HG02852 (cell line): ENCODE data around the gene KMT2A.
"Not testable (repeated sequence)": the region's sequence is repeated elsewhere in the genome, so short reads cannot be mapped to it uniquely, and the experiment has no call there.

Experiments used
- ATAC-seq: cut with Tn5 transposase; IDR thresholded peaks from one replicate; pipeline ENCODE4 v1.9.1; 2021; ENCODE audit warnings: mild to moderate bottlenecking, moderate library complexity; ENCODE audit not compliant: unreplicated experiment

KMT2A gene

DNA sequence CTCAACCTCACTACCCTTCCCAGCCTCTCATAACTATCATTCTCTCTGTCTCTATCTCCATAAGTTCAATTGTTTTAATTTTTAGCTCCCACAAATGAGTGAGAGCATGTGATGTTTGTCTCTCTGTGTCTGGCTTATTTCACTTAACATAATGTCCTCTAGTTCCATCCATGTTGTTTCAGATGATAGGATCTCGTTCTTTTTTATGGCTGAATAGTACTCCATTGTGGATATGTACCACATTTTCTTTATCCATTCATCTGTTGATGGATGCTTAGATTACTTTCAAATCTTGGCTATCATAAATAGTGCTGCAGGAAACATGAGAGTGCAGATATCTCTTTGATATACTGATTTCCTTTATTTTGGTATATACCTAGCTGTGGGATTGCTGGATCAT is 44.9 kb downstream of the KMT2A start:
- ATAC-seq, result not testable (repeated sequence)

DNA sequence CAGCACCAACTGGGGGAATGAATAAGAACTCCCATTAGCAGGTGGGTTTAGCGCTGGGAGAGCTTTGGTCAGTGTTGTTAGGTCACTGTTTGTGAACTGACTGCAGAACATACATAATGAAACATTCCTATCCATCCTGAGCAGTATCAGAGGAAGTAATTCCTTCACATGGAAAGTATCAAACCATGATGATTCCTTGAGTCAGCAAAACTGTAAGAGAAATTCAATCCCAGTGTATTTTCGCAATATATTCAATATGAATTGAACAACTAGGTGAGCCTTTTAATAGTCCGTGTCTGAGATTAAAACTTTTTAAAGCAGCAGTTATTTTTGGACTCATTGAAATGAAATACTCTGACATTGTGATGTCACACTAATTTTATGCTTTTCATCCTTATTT is 48.1 kb downstream of the KMT2A start:
- ATAC-seq, result no peak

DNA sequence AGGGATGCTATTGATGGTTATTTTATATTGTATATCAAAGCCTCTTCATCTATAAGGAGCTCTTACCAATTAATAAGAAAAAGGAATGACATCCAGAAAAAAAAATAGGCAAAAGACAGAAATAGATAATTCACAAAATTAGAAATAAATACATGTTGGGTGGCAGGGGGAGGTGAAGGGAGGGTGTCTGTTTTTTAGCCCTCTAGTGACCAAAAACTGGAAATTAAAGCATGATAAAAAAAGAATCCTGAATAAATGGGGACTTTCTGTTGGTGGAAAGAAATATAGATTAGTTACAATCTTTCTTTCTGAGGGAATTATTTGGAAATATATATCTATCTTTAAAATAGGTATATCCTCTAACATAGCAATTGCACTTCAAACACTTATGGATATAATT is 49.0 kb downstream of the KMT2A start:
- no peak for ATAC-seq

DNA sequence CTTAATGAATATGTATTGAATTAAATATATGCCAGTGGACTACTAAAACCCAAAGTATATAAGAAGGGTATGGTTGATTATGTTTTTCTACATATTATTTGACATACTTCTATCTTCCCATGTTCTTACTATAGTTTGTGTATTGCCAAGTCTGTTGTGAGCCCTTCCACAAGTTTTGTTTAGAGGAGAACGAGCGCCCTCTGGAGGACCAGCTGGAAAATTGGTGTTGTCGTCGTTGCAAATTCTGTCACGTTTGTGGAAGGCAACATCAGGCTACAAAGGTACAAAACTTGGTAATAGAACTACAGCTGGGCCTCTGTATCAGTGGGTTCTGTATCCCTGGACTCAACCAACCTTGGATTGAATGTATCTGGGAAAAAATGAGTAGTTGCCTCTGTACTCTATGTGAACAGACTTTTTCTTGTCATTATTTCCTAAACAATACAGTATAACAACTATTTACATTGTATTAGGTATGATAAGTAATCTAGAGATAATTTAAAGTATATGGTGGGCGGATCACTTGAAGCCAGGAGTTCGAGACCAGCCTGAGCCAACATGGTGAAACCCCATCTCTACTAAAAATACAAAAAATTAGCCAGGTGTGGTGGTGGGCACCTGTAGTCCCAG is 52.3 kb downstream of the KMT2A start:
- no peak for ATAC-seq

DNA sequence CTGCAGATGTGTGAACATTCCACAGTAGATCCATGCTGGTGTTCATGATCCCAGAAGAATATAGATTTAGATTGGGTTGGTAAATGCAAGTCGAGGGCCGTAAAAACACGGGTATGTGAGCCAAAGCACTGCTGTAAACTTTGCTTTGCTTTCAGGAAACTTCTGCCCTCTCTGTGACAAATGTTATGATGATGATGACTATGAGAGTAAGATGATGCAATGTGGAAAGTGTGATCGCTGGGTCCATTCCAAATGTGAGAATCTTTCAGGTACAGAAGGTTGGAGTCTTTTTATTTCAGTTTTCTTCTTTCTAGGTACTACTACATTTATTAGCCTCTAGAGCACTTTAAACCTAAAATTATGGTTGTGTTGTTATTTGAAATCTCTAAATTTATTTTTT is 54.7 kb downstream of the KMT2A start:
- ATAC-seq, result no peak

DNA sequence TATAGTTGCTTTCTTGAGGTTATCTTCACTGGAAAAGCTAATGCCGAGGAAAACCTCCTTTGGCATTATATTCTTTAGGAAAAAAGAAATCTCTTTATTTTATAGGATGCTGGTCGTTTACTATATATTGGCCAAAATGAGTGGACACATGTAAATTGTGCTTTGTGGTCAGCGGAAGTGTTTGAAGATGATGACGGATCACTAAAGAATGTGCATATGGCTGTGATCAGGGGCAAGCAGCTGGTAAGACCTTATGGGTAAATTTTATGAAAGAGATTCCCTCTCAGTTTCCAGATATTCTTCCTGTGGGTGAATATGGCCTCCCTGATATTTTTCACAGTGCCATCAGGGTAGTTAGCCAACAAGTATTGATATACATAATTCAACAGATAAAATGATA is 61.5 kb downstream of the KMT2A start:
- ATAC-seq, result no peak

DNA sequence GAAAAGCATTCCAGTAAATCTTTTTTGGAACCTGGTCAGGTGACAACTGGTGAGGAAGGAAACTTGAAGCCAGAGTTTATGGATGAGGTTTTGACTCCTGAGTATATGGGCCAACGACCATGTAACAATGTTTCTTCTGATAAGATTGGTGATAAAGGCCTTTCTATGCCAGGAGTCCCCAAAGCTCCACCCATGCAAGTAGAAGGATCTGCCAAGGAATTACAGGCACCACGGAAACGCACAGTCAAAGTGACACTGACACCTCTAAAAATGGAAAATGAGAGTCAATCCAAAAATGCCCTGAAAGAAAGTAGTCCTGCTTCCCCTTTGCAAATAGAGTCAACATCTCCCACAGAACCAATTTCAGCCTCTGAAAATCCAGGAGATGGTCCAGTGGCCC is 66.9 kb downstream of the KMT2A start:
- no peak for ATAC-seq

DNA sequence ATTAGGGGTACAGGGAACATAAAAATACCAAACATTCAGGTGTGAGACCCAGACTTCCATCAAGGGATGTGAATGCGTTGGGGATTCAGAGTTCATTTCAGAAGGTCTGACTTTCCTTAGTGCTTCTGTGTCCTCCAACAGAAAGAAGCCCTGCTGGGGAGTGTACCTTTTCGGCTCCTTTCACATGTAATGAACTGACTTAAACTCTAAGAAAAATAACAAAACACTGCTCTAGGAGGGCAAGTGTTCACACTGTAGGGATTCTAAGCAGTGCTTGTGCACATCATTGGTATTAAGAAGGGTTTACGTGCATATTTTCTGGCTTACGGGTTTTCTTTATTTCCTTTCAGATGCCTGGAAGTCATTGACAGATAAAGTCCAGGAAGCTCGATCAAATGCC is 75.3 kb downstream of the KMT2A start:
- ATAC-seq, result no peak

DNA sequence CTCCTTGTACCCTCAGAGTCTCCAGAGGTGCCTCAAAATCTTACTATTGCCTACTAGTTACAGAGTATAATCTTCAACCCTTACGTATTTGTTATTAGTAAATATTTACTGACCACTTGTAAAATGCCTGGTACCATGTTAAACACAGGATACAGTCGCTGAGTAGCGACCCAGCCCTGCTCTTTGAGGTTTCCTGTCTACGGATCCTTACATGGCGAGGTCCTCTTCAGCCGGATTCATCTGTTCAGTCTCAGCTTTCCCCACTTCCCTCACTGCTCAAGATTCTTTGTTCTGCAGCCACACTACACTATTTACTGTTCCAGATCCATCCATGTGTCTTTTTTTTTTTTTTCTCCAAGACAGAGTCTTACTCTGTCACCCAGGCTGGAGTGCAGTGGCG is 77.8 kb downstream of the KMT2A start:
- no peak for ATAC-seq

DNA sequence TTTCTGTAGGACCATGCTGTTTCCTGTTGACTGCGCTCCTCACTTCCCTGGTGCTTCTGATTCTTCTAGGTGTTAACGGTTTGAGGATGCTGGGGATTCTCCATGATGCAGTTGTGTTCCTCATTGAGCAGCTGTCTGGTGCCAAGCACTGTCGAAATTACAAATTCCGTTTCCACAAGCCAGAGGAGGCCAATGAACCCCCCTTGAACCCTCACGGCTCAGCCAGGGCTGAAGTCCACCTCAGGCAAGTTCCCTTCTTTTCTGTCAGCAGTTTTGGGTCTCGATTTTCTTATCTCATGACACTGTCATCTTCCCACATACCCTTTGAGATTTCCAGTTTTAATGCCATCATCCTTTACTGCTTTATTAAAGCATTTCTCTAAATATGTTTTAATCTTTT is 83.3 kb downstream of the KMT2A start:
- ATAC-seq, result no peak

DNA sequence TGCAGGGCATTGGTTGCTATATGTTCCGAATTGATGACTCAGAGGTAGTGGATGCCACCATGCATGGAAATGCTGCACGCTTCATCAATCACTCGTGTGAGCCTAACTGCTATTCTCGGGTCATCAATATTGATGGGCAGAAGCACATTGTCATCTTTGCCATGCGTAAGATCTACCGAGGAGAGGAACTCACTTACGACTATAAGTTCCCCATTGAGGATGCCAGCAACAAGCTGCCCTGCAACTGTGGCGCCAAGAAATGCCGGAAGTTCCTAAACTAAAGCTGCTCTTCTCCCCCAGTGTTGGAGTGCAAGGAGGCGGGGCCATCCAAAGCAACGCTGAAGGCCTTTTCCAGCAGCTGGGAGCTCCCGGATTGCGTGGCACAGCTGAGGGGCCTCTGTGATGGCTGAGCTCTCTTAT is 85.6 kb downstream of the KMT2A start:
- no peak for ATAC-seq

DNA sequence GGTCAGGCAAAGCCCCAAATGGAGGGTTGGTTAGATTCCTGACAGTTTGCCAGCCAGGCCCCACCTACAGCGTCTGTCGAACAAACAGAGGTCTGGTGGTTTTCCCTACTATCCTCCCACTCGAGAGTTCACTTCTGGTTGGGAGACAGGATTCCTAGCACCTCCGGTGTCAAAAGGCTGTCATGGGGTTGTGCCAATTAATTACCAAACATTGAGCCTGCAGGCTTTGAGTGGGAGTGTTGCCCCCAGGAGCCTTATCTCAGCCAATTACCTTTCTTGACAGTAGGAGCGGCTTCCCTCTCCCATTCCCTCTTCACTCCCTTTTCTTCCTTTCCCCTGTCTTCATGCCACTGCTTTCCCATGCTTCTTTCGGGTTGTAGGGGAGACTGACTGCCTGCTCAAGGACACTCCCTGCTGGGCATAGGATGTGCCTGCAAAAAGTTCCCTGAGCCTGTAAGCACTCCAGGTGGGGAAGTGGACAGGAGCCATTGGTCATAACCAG is 86.3 kb downstream of the KMT2A start:
- ATAC-seq, result no peak

DNA sequence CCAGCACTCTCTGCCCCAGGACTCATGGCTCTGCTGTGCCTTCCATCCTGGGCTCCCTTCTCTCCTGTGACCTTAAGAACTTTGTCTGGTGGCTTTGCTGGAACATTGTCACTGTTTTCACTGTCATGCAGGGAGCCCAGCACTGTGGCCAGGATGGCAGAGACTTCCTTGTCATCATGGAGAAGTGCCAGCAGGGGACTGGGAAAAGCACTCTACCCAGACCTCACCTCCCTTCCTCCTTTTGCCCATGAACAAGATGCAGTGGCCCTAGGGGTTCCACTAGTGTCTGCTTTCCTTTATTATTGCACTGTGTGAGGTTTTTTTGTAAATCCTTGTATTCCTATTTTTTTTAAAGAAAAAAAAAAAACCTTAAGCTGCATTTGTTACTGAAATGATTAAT is 88.1 kb downstream of the KMT2A start:
- ATAC-seq, result no peak

DNA sequence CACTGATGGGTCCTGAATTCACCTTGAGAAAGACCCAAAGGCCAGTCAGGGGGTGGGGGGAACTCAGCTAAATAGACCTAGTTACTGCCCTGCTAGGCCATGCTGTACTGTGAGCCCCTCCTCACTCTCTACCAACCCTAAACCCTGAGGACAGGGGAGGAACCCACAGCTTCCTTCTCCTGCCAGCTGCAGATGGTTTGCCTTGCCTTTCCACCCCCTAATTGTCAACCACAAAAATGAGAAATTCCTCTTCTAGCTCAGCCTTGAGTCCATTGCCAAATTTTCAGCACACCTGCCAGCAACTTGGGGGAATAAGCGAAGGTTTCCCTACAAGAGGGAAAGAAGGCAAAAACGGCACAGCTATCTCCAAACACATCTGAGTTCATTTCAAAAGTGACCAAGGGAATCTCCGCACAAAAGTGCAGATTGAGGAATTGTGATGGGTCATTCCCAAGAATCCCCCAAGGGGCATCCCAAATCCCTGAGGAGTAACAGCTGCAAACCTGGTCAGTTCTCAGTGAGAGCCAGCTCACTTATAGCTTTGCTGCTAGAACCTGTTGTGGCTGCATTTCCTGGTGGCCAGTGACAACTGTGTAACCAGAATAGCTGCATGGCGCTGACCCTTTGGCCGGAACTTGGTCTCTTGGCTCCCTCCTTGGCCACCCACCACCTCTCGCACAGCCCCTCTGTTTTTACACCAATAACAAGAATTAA is 88.6 kb downstream of the KMT2A start:
- no peak for ATAC-seq

DNA sequence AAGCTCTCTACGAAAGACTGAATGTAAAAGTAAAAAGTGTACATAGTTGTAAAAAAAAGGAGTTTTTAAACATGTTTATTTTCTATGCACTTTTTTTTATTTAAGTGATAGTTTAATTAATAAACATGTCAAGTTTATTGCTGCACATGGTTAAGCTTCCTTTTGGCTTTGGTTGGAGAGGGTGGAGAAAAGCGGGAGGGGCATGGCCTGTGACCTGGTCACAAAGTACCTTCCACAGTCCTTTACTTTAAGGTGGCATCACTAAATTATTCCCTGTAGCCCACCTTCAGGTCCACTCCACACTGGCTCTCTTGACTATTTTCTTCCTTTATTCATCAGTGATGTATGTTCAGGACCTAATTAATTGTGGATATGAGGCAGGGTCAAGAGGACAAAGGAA is 90.4 kb downstream of the KMT2A start:
- no peak for ATAC-seq

DNA sequence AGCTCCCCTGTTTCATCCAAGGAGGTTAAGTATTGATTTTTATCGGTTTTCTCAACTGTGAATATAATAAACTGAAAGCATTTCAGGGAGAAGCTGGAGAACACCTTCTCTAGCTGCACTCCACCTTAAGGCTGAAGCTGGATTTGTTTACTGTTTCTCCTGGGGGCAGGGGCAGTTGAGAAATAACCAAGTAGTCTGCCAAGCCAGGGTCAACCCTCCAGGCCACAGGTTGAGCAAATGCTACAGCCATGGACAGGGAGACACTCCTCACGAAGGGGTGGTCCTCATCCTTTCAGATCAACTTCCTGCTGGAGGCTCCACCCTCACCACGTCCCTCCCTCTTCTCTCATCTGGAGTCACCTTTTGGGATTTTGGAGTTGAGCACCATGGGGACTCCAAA is 90.8 kb downstream of the KMT2A start, which contains the start of gene TTC36:
Gene TTC36 (plus strand): TSS at position 366 of the 400 bp plus-strand sequence. CDS start 21 bp downstream, at position 387.
- no peak for ATAC-seq

DNA sequence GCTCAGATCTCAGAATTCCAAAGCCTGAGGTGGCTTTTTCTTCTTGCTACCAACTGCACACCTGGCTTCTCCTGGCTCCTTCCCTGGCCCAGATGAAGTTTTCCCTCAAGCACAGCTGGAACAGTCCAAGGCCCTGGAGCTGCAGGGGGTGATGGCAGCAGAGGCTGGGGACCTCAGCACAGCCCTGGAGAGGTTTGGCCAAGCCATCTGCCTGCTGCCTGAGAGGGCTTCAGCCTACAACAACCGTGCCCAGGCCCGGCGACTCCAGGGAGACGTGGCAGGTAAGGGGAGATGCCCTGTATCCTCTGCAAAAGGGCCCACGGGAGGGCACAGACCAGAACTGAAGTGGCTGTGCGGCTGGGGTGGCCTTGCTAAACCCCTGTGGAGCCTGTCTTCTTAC is 92.2 kb downstream of the KMT2A start:
- no peak for ATAC-seq

DNA sequence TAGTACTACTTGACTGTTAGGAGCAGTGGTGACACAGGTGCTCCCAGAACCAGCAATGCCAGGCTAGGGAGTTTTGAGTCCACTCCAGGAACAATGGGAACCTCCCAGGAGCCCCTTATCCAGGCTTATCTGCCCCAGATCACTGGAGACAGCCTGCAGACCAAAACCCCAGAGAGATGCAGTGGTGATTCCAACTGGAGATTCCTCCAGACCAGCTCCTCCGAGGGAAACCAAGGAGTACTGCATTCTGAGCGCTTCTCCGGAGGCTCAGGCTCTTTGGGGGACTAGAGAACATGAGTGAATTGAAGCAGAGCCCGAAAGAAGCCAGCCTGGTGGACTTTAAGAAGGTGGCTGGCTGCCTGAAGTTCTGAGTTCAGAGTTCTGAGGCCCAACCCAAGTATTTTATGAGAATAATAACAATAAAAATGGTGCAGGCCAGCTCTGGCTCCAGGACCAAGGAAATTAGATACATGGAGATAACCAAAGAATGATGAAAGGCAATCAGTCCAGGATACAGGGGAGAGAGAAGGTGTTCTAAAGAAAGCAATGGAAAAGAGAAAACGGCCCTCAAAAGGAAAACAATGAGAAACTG is 93.4 kb downstream of the KMT2A start:
- no peak for ATAC-seq

DNA sequence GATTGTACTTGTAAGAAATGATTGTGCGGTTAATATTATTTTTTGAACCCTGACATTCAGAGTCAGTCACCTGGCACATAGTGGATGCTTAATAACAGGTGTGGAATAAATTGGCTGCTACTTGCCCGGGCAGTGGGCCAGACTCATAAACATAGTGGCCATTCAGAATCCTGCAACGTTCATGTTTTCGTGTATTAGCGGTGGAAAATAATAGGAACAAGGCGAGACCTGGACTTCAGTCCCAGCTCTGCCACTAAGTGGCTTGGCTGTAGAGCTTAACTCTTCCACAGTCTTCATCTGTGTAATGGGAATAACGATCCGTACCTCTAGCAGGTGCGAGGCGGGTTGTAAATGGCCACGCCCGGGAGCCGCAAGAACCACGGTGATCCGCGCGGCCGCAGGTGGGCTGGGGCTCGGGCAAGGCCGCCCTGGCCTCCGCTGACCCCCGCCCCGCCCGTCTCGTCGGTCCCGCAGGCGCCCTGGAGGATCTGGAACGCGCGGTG is 93.9 kb downstream of the KMT2A start:
- peak; percentile 18 for ATAC-seq

DNA sequence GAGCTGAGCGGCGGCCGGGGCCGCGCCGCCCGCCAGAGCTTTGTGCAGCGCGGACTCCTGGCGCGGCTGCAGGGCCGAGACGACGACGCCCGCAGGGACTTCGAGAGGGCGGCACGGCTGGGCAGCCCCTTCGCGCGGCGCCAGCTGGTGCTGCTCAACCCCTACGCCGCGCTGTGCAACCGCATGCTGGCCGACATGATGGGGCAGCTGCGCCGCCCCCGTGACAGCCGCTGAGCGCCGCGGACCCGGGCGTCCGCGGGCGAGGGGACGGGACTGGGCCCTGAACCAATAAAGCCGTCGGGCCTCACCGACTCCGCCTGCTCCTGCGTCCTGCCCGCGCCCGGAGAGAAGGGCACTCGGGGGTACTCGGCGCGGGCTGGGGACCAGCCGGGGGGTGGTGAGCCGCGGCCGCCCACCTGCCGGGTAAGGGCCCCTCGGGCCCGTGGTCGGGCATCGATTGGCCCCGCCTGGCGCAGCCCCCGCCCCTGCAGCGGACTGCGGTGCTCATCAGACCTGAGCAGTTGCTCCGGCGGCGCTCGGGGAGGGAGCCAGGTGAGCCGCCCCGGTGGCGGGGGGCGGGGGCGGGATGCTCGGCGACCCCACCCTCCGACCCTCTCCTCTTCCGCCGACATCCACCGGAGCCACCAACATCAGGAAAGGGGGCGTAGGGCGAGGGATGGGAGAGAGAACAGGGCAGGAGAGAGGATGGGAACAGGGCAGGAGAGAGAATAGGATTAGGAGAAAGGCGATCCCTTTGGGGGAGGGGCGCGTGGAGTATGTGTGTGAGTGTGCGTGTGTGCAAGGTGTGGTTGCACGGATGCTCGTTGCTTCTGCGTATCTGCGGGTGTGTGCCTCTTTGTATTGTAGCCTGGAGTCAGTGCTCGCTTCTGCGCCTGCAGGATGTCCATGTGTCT is 94.6 kb downstream of the KMT2A start, which contains the start of gene TMEM25:
Gene TMEM25 (plus strand): TSS at position 510 of the 914 bp plus-strand sequence. CDS start 610 bp downstream, outside the sequence.
- peak; percentile 75 for ATAC-seq

DNA sequence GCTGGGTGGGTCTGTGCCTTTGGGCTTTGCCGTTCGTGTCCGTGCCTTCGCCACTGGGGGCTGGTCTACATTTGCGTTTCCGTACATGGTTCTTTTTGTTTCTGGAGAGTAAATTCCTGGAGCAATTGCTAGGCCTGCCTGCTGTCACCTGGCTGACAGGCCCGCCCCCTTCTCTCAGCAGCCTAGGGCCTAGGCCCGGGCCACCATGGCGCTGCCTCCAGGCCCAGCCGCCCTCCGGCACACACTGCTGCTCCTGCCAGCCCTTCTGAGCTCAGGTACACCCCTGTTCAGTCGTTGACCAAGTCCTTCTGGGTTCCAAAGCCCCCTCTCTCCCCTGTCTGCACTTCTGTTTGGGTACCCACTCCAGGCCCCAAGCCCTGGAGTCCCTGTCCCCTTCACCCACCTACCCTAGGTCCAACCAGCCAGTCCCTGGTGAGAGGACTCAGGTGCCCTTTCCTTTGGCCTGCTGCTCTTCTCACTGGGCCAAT is 95.3 kb downstream of the KMT2A start:
- ATAC-seq, result no peak
